ENCODE measurements around the gene CCDC185. TPM values are rescaled to one million over a fixed set of nuclear protein-coding genes. Genes with fewer than 3 reads are reported as not detected.

CCDC185 gene
- total RNA-seq, 3 donors from 2014 or later: not detected

DNA sequence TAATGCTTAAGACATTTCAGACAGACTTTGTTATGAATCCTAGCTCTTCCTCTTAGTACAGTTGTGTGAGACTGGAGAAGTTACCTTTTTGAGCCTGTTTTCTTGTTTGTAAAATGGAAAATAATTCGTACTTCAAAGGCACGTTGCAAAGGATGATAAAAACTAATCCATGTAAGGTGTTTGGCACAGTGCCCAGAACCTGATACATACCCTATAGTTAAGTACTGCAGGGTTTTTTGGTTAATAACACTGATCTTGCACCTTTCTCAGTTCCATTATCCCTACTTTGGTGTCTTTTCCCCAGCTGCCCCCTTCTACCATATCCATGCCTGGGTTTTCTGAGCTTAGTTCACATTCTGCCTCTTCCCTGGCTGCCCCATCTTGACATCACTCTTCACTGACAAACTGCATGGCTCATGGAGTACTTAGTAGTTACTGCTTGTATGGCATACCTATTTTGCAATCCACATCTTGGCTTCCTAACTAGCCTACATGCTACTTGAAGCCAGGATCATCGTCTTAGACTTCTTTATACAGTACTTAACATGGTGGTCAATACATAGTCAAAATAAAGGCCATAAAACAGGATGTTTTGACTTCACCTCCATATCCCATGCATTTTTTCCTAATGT, 10.1 kb downstream of the CCDC185 start:
- no peaks in the 10 kb centered on the region for H3K9me3 ChIP-seq
- no peaks in the 10 kb centered on the region for H3K27me3 ChIP-seq
- H3K36me3 ChIP-seq: no peaks in the 10 kb centered on the region
- H3K27ac ChIP-seq: no peak overlapping the region
- no peak for DNase-seq (ENCODE audit: low spot score in 2 of 2)
- H3K4me3 ChIP-seq: no peak overlapping the region
- H3K4me1 ChIP-seq: no peaks in the 10 kb centered on the region
- TF ChIP-seq, protein P1, sequence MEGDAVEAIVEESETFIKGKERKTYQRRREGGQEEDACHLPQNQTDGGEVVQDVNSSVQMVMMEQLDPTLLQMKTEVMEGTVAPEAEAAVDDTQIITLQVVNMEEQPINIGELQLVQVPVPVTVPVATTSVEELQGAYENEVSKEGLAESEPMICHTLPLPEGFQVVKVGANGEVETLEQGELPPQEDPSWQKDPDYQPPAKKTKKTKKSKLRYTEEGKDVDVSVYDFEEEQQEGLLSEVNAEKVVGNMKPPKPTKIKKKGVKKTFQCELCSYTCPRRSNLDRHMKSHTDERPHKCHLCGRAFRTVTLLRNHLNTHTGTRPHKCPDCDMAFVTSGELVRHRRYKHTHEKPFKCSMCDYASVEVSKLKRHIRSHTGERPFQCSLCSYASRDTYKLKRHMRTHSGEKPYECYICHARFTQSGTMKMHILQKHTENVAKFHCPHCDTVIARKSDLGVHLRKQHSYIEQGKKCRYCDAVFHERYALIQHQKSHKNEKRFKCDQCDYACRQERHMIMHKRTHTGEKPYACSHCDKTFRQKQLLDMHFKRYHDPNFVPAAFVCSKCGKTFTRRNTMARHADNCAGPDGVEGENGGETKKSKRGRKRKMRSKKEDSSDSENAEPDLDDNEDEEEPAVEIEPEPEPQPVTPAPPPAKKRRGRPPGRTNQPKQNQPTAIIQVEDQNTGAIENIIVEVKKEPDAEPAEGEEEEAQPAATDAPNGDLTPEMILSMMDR (IDR thresholded peaks at IDR 0.05): no peak
- TF ChIP-seq POLR2AphosphoS5 (IDR thresholded peaks at IDR 0.05) (no peak), POLR2A (IDR thresholded peaks at IDR 0.05) (no peak)
- intact Hi-C loops (cut with DNase I; ENCODE audit: low total_unique reads): no loop called here

DNA sequence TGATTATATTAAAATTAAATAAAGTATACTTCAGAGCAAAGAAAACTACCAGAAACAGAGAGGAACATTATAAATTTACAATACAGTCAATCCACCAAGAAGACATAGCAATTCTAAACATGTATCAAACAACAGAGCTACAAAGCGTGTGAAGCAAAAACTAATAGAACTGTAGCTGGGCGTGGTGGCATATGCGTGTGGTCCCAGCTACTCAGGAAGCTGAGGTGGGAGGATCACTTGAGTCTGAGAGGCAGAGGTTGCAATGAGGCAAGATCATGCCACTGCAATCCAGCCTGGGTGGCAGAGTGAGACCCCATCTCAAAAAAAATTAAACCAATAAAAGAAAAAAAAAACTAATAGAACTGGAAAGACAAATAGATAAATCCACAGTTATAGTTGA, 12.3 kb downstream of the CCDC185 start:
- H3K4me1 ChIP-seq: no peaks in the 10 kb centered on the region
- no peak overlapping the region for H3K27ac ChIP-seq
- no peaks in the 10 kb centered on the region for H3K9me3 ChIP-seq
- no peaks in the 10 kb centered on the region for H3K27me3 ChIP-seq
- no peak for DNase-seq (ENCODE audit: low spot score in 2 of 2)
- H3K4me3 ChIP-seq: no peak overlapping the region
- no peaks in the 10 kb centered on the region for H3K36me3 ChIP-seq
- TF ChIP-seq, protein P1 (IDR thresholded peaks at IDR 0.05): no peak
- TF ChIP-seq POLR2AphosphoS5 (IDR thresholded peaks at IDR 0.05): no peak
- no peak for TF ChIP-seq POLR2A (IDR thresholded peaks at IDR 0.05)
- intact Hi-C loops (cut with DNase I; ENCODE audit: low total_unique reads): no loop called here

DNA sequence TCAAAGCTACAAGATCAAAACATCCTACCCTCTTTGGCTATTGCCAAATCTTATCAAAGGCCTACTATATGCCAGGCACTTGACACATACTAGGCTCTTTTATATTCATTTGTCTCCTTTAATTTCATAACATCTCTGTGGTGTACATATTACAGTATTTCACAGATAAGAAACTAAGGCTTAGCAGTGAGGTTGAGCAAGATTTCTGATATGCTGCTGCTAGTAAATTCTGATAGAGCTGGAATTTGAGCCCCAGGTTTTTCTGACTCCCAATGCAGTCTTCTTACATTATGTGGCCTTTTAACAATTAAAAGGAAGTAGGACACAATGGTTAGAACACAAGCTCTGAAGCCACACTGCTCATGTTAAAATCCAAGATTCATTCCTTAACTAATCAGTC, 16.8 kb downstream of the CCDC185 start:
- no peaks in the 10 kb centered on the region for H3K4me1 ChIP-seq
- no peaks in the 10 kb centered on the region for H3K9me3 ChIP-seq
- no peak overlapping the region for H3K4me3 ChIP-seq
- intact Hi-C loops (cut with DNase I; ENCODE audit: low total_unique reads): no loop called here
- no peak overlapping the region for H3K27ac ChIP-seq
- no peak for DNase-seq (ENCODE audit: low spot score in 2 of 2)
- H3K36me3 ChIP-seq: no peaks in the 10 kb centered on the region
- TF ChIP-seq, protein P1 (IDR thresholded peaks at IDR 0.05): no peak
- TF ChIP-seq POLR2AphosphoS5 (IDR thresholded peaks at IDR 0.05) (no peak), POLR2A (IDR thresholded peaks at IDR 0.05) (no peak)
- no peaks in the 10 kb centered on the region for H3K27me3 ChIP-seq

DNA sequence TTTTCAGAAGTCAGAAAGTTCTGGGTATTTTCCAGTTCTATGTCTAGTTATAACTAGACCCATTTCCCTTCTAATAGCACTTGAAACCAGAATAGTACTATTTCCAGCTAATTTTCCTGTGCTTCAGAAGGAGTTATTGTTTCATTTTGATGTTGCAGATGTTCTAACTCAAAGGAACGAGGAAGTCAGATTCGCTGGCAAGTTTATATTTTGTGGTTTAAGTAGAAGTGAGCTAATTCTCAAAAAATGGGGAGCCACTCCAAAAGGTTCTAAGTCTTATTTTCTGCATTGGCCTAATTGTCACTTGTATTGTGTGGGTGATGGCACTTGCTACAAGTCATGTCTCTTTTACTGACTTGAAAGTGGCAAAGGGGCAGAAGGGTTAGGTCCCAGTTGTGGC, 18.1 kb downstream of the CCDC185 start:
- H3K9me3 ChIP-seq: no peaks in the 10 kb centered on the region
- H3K27me3 ChIP-seq: no peaks in the 10 kb centered on the region
- no peak overlapping the region for H3K4me3 ChIP-seq
- intact Hi-C loops (cut with DNase I; ENCODE audit: low total_unique reads): no loop called here
- TF ChIP-seq, protein P1 (IDR thresholded peaks at IDR 0.05): no peak
- TF ChIP-seq POLR2A (IDR thresholded peaks at IDR 0.05) (no peak), POLR2AphosphoS5 (IDR thresholded peaks at IDR 0.05) (no peak)
- no peaks in the 10 kb centered on the region for H3K4me1 ChIP-seq
- no peaks in the 10 kb centered on the region for H3K36me3 ChIP-seq
- no peak overlapping the region for H3K27ac ChIP-seq
- no peak for DNase-seq (ENCODE audit: low spot score in 2 of 2)

DNA sequence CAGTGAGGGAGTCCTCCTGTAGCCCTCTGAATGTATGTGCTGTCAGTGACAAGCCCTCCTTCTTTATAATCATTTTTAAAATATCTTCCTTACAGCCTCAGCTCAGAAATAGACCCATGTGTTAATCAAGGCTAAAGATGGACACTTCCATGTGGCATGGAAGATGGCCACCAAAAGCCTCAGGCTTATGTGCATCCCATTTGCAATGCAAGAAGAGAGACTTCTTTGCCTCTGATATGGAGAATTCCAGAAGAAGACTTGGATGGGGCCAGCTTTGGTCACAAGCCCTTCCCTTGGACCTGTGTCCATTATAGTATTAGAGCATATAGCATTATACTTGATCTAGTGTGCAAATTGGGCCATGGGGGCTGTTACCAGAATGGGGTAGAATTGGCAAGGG, 18.5 kb downstream of the CCDC185 start:
- H3K4me1 ChIP-seq: no peaks in the 10 kb centered on the region
- H3K27me3 ChIP-seq: no peaks in the 10 kb centered on the region
- no peak for DNase-seq (ENCODE audit: low spot score in 2 of 2)
- no peaks in the 10 kb centered on the region for H3K36me3 ChIP-seq
- H3K27ac ChIP-seq: no peak overlapping the region
- TF ChIP-seq POLR2A (IDR thresholded peaks at IDR 0.05): no peak
- TF ChIP-seq POLR2AphosphoS5 (IDR thresholded peaks at IDR 0.05): no peak
- TF ChIP-seq, protein P1 (IDR thresholded peaks at IDR 0.05): no peak
- no peaks in the 10 kb centered on the region for H3K9me3 ChIP-seq
- intact Hi-C loops (cut with DNase I; ENCODE audit: low total_unique reads): no loop called here
- H3K4me3 ChIP-seq: no peak overlapping the region
